ENCODE results near the gene VTCN1. TPM values are rescaled to one million over a fixed set of nuclear protein-coding genes. Genes with fewer than 3 reads are reported as not detected.

The VTCN1 gene
- total RNA-seq, 1 experiment from 2014 or later = not detected

DNA sequence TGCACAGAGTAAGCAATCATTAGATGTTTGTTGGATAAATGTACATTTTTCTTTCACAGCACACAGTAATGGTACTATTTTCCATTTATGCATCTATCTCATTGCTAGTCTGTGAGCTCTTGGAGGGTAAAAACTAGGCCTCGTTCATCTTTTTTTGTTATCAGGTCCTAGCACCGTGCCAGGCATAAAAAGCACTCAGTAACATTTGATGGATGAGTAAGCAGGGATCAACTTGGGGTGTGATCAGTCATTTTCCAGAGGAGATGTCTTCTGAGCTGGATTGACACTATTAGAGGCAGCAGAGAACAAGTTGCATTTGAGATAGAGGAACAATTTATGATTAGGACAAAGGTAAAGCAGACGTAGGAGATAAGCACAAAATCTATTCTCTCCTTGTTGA lies 4.3 kb upstream of the VTCN1 start:
- intact Hi-C loops (cut with micrococcal nuclease; ENCODE audit: unreplicated experiment) (no loop called here), in situ Hi-C loops (cut with HindIII; ENCODE audit: low pct_unique_long_range_greater_than_20kb, low sequenced_read_pairs) (no loop called here)
- no peak for TF ChIP-seq TCF7L2 (IDR thresholded peaks at IDR 0.05; ENCODE audit: low read depth, low read length)
- TF ChIP-seq, protein P1, sequence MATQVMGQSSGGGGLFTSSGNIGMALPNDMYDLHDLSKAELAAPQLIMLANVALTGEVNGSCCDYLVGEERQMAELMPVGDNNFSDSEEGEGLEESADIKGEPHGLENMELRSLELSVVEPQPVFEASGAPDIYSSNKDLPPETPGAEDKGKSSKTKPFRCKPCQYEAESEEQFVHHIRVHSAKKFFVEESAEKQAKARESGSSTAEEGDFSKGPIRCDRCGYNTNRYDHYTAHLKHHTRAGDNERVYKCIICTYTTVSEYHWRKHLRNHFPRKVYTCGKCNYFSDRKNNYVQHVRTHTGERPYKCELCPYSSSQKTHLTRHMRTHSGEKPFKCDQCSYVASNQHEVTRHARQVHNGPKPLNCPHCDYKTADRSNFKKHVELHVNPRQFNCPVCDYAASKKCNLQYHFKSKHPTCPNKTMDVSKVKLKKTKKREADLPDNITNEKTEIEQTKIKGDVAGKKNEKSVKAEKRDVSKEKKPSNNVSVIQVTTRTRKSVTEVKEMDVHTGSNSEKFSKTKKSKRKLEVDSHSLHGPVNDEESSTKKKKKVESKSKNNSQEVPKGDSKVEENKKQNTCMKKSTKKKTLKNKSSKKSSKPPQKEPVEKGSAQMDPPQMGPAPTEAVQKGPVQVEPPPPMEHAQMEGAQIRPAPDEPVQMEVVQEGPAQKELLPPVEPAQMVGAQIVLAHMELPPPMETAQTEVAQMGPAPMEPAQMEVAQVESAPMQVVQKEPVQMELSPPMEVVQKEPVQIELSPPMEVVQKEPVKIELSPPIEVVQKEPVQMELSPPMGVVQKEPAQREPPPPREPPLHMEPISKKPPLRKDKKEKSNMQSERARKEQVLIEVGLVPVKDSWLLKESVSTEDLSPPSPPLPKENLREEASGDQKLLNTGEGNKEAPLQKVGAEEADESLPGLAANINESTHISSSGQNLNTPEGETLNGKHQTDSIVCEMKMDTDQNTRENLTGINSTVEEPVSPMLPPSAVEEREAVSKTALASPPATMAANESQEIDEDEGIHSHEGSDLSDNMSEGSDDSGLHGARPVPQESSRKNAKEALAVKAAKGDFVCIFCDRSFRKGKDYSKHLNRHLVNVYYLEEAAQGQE (IDR thresholded peaks at IDR 0.05; ENCODE audit: insufficient read depth in 1 of 2, low read depth in 2 of 2, low read length in 1 of 2) = no peak
- TF ChIP-seq SIN3A (IDR thresholded peaks at IDR 0.05; ENCODE audit: borderline replicate concordance, insufficient read depth, low read depth, low read length) = no peak
- no peak for TF ChIP-seq POLR2AphosphoS5 (IDR thresholded peaks at IDR 0.05; ENCODE audit: low read depth, low read length)
- TF ChIP-seq, protein P2, sequence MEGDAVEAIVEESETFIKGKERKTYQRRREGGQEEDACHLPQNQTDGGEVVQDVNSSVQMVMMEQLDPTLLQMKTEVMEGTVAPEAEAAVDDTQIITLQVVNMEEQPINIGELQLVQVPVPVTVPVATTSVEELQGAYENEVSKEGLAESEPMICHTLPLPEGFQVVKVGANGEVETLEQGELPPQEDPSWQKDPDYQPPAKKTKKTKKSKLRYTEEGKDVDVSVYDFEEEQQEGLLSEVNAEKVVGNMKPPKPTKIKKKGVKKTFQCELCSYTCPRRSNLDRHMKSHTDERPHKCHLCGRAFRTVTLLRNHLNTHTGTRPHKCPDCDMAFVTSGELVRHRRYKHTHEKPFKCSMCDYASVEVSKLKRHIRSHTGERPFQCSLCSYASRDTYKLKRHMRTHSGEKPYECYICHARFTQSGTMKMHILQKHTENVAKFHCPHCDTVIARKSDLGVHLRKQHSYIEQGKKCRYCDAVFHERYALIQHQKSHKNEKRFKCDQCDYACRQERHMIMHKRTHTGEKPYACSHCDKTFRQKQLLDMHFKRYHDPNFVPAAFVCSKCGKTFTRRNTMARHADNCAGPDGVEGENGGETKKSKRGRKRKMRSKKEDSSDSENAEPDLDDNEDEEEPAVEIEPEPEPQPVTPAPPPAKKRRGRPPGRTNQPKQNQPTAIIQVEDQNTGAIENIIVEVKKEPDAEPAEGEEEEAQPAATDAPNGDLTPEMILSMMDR (IDR thresholded peaks at IDR 0.05) = no peak
- H3K27ac ChIP-seq (ENCODE audit: low read length) = no peak overlapping the region
- ChIA-PET CTCF (no interaction called here), POLR2A (no interaction called here)
- H3K4me1 ChIP-seq (ENCODE audit: control insufficient read depth, insufficient read depth, low read length) = no peaks in the 10 kb centered on the region
- BruUV-seq (replicated peaks) = no TSS peak
- no peaks in the 10 kb centered on the region for H3K27me3 ChIP-seq (ENCODE audit: control insufficient read depth, insufficient read depth, low read length)
- no peak for DNase-seq (ENCODE audit: low read depth, low spot score)
- no peaks in the 10 kb centered on the region for H3K9me3 ChIP-seq (ENCODE audit: control insufficient read depth, insufficient read depth, low read depth, low read length)
- ATAC-seq = no peak
- H3K4me3 ChIP-seq (ENCODE audit: low read depth in 2 of 2, low read length in 2 of 2) = no peak overlapping the region
- H3K36me3 ChIP-seq (ENCODE audit: control insufficient read depth, insufficient read depth, low read length) = no peaks in the 10 kb centered on the region

DNA sequence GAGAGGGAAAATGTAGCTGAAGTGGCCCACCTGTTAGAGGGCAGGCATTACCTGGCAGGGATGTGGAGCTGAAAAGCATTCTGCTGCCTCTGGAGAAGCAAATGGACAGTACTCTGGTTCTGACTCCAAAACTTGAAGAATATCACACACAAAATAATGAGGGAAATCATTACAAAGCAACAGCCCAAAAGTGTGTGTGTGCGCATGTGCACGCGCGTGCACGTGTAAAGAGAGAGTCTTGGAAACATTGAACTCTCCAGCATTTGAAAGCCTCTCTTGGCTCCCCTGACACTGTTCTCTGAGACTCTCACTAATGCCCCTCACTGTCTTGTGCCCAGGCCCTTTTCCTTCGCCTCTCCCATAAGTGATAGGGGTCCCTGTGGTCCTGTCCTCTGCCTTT lies 2.3 kb upstream of the VTCN1 start:
- no peaks in the 10 kb centered on the region for H3K4me1 ChIP-seq (ENCODE audit: control insufficient read depth, insufficient read depth, low read length)
- in situ Hi-C loops (cut with HindIII; ENCODE audit: low pct_unique_long_range_greater_than_20kb, low sequenced_read_pairs) = no loop called here
- CTCF ChIA-PET = no interaction called here
- no TSS peak for BruUV-seq (replicated peaks)
- no peak for TF ChIP-seq POLR2AphosphoS5 (IDR thresholded peaks at IDR 0.05; ENCODE audit: low read depth, low read length)
- TF ChIP-seq, protein P1 (IDR thresholded peaks at IDR 0.05; ENCODE audit: insufficient read depth in 1 of 2, low read depth in 2 of 2, low read length in 1 of 2) = no peak
- no peak overlapping the region for H3K4me3 ChIP-seq (ENCODE audit: low read depth in 2 of 2, low read length in 2 of 2)
- intact Hi-C loops (cut with micrococcal nuclease; ENCODE audit: unreplicated experiment) = no loop called here
- no peaks in the 10 kb centered on the region for H3K36me3 ChIP-seq (ENCODE audit: control insufficient read depth, insufficient read depth, low read length)
- H3K9me3 ChIP-seq (ENCODE audit: control insufficient read depth, insufficient read depth, low read depth, low read length) = no peaks in the 10 kb centered on the region
- POLR2A ChIA-PET = interaction anchor here (0.7 kb wide), 1 partner anchor 78 kb away, joined by 3 read pairs; no protein-coding TSS in a partner anchor
- DNase-seq (ENCODE audit: low read depth, low spot score) (no peak), ATAC-seq (no peak)
- H3K27me3 ChIP-seq (ENCODE audit: control insufficient read depth, insufficient read depth, low read length) = no peaks in the 10 kb centered on the region
- H3K27ac ChIP-seq (ENCODE audit: low read length) = no peak overlapping the region

Measured in Panc1 (cell line).